ENCODE measurements around the gene EMC10. TPM values are rescaled to one million over a fixed set of nuclear protein-coding genes. Genes with fewer than 3 reads are reported as not detected.

The EMC10 gene
- total RNA-seq, 1 experiment from 2014 or later, result 109 TPM

GRCh38 chr19:50435221-50435620 lies 41.1 kb upstream of the EMC10 start:
- H3K14ac ChIP-seq (ENCODE audit: insufficient read depth, low read length), result no peak overlapping the region
- no peak overlapping the region for H3K56ac ChIP-seq (ENCODE audit: insufficient read length, low read depth, low read length)
- no peak overlapping the region for H3T11ph ChIP-seq (ENCODE audit: low read length)
- no peaks in the 10 kb centered on the region for H4K20me1 ChIP-seq (ENCODE audit: control insufficient read depth, insufficient read depth, insufficient read length)
- no peak overlapping the region for H3K9ac ChIP-seq (ENCODE audit: extremely low read depth, insufficient read length, low read length)
- H2AK5ac ChIP-seq (ENCODE audit: insufficient read length, low read length), result no peak overlapping the region
- H3K4ac ChIP-seq (ENCODE audit: low read depth, low read length), result no peak overlapping the region
- no peaks in the 10 kb centered on the region for H3K27me3 ChIP-seq (ENCODE audit: insufficient read depth, low read length)
- H4K8ac ChIP-seq (replicated peaks; ENCODE audit: insufficient read length, low read depth, low read length), result no peak overlapping the region
- no peak overlapping the region for H2BK20ac ChIP-seq (ENCODE audit: low read depth, low read length, poor library complexity, severe bottlenecking)
- no CpG with 5 or more reads among the region's 17 CpGs for WGBS (ENCODE audit: extremely low coverage, insufficient read length, low lambda C conversion rate)
- H3K4me2 ChIP-seq (ENCODE audit: insufficient read depth, insufficient read length, low read length), result no peak overlapping the region
- peaks cover 12% of the 10 kb centered on the region for H3K23me2 ChIP-seq (ENCODE audit: insufficient read length, low read depth, low read length, poor library complexity, severe bottlenecking)
- no peak overlapping the region for H2AFZ ChIP-seq (ENCODE audit: low read length)
- Mint-ChIP-seq H3K36me3 (ENCODE audit: insufficient read depth in 1 of 3, low read depth in 3 of 3) (peaks cover 0 to 2% (median 0%) of the 10 kb centered on the region in 3 experiments; a peak in 2 of 7 replicates), H3K4me3 (no peak overlapping the region), H3K27ac (no peak overlapping the region; a peak in 1 of 7 replicates), H3K9me3 (no peaks in the 10 kb centered on the region; a peak in 1 of 5 replicates), H3K4me1 (peaks cover 23 to 27% of the 10 kb centered on the region in 2 experiments), H3K27me3 (ENCODE audit: low read depth) (peaks cover 14% of the 10 kb centered on the region)
- H2BK120ac ChIP-seq (ENCODE audit: low read depth, low read length, poor library complexity, severe bottlenecking), result no peak overlapping the region
- no peak overlapping the region for H2BK12ac ChIP-seq (ENCODE audit: insufficient read length, low read depth, low read length)
- no peaks in the 10 kb centered on the region for H3K79me1 ChIP-seq (ENCODE audit: insufficient read depth, low read depth, low read length, poor library complexity, severe bottlenecking)
- no peak overlapping the region for H4K91ac ChIP-seq (ENCODE audit: insufficient read length, low read depth, low read length)
- peaks cover 3% of the 10 kb centered on the region; the same call in 1 of the 2 replicates for H3K4me1 ChIP-seq (ENCODE audit: insufficient read depth, low read length)
- no peak for DNase-seq
- TF ChIP-seq, protein P1, sequence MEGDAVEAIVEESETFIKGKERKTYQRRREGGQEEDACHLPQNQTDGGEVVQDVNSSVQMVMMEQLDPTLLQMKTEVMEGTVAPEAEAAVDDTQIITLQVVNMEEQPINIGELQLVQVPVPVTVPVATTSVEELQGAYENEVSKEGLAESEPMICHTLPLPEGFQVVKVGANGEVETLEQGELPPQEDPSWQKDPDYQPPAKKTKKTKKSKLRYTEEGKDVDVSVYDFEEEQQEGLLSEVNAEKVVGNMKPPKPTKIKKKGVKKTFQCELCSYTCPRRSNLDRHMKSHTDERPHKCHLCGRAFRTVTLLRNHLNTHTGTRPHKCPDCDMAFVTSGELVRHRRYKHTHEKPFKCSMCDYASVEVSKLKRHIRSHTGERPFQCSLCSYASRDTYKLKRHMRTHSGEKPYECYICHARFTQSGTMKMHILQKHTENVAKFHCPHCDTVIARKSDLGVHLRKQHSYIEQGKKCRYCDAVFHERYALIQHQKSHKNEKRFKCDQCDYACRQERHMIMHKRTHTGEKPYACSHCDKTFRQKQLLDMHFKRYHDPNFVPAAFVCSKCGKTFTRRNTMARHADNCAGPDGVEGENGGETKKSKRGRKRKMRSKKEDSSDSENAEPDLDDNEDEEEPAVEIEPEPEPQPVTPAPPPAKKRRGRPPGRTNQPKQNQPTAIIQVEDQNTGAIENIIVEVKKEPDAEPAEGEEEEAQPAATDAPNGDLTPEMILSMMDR (conservative IDR thresholded peaks at IDR 0.05), result no peak
- H3K9me3 ChIP-seq (ENCODE audit: control insufficient read depth, low read depth, low read length), result no peaks in the 10 kb centered on the region
- no peak overlapping the region for H3K23ac ChIP-seq (ENCODE audit: insufficient read length, low read depth, low read length)
- no peak overlapping the region for H3K18ac ChIP-seq (ENCODE audit: insufficient read length, low read depth, low read length)
- no peak overlapping the region for H2BK5ac ChIP-seq (ENCODE audit: insufficient read length, low read length)
- H2BK15ac ChIP-seq (ENCODE audit: low read depth, low read length), result no peak overlapping the region; the same call in 1 of the 2 replicates
- H4K5ac ChIP-seq (ENCODE audit: insufficient read length, low read depth, low read length), result no peak overlapping the region
- H3K79me2 ChIP-seq (ENCODE audit: insufficient read depth, low read length), result no peaks in the 10 kb centered on the region
- H3K27ac ChIP-seq (ENCODE audit: insufficient read length, low read depth, low read length), result no peak overlapping the region
